ENCODE data around the gene LDLRAD4. TPM values are rescaled to one million over a fixed set of nuclear protein-coding genes. Genes with fewer than 3 reads are reported as not detected.

The LDLRAD4 gene
- total RNA-seq, 1 experiment from 2014 or later = 15.5 TPM

DNA sequence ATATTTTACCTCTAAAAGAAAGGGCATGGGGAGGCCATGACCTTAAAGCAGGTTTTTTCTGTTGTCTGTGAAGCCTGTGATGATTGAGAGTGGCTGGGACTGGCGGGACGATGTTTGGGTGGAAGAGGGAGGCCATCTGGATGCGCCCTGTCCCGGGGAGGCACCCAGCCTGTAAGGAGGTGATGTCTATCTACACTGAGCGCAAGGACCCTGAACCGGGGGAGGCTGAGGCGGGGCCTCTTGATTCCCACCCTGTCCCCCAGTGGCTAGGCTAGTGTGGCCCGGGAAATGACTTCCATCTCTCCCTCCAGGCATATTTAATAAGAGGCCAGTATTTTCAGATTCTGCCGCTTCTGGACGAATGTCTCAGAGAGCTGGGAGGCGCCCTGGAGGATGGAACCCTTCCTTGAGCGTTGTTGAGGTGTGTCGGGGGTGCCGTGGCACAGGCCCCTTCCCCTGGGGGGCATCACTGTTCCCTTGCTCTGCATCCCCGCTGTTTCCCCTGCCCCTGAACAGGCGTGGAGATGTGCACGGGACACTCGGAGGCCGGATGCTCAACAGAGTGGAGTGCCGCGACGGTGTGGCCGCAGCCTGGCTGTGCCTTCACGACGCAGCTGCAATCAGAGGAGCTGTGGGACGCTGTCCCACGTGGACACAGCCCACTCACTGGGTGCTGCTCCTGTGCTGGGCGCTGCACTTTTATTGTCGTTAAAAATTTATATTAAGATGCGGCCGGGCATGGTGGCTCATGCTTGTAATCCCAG lies 185.4 kb downstream of the LDLRAD4 start:
- no peak for DNase-seq (ENCODE audit: low read depth, low spot score)
- in situ Hi-C loops (cut with HindIII; ENCODE audit: low pct_unique_long_range_greater_than_20kb, low sequenced_read_pairs) = no loop called here

DNA sequence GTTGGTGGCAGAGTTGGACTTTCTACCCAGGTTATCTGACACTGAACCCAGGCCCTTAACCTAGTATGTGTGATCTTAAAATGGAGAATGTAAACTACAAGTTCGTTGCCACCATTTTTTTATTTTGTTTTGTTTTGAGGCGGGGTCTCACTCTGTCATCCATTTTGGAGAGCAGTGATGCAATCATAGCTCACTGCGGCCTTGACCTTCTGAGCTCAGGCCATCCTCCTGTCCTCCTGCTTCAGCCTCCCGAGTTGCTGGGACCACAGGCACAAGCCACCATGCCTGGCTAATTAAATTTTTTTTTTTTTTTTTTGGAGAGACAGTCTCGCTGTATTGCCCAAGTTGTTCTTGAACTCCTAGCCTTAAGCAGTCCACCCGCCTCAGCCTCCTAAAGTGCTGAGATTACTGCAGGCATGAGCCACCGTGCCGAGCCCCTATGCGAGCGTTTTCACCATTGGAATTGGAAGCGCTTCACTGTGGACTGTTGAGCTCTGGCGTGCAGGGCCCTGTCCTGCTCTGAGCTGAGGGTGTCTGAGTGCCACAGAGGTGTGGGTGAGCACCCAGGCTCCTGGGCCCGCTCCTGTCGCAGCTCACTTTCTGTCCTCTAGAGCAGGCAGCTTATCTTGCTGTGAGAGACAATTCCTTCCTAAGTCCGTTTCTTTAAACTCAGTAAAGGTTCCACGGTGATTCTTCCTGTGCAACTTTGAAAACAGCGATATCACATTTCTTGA lies 186.9 kb downstream of the LDLRAD4 start:
- no peak for DNase-seq (ENCODE audit: low read depth, low spot score)
- in situ Hi-C loops (cut with HindIII; ENCODE audit: low pct_unique_long_range_greater_than_20kb, low sequenced_read_pairs) = no loop called here

GRCh38 chr18:13406049-13406615 lies 187.6 kb downstream of the LDLRAD4 start:
- DNase-seq (ENCODE audit: low read depth, low spot score) = no peak
- in situ Hi-C loops (cut with HindIII; ENCODE audit: low pct_unique_long_range_greater_than_20kb, low sequenced_read_pairs) = no loop called here

DNA sequence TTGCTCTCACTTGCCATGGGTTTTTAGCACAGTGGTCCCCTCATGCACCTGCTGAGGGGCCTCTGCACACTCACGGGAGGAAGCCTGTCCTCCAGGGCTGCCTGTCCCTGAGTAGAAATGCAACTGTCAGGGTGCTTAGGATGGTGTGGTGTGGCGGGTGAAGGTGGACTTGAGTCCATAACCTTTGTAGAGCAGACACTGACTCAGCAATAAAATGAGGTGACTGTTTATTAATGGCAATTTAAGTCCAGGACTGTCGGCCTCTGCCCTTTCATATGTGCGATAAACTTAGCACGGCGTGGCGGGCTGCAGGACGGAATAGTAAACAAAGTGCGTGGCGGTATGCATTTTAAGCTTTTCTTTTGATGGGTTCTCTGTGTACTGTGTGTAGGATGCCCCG lies 188.2 kb downstream of the LDLRAD4 start:
- DNase-seq (ENCODE audit: low read depth, low spot score) = no peak
- in situ Hi-C loops (cut with HindIII; ENCODE audit: low pct_unique_long_range_greater_than_20kb, low sequenced_read_pairs) = no loop called here

GRCh38 chr18:13407484-13407883 lies 188.9 kb downstream of the LDLRAD4 start:
- DNase-seq (ENCODE audit: low read depth, low spot score) = no peak
- in situ Hi-C loops (cut with HindIII; ENCODE audit: low pct_unique_long_range_greater_than_20kb, low sequenced_read_pairs) = no loop called here

- no peak for DNase-seq (ENCODE audit: low read depth, low spot score)
- in situ Hi-C loops (cut with HindIII; ENCODE audit: low pct_unique_long_range_greater_than_20kb, low sequenced_read_pairs) = no loop called here
Observed at GRCh38 chr18:13409026-13409425, 190.5 kb downstream of the LDLRAD4 start.

- in situ Hi-C loops (cut with HindIII; ENCODE audit: low pct_unique_long_range_greater_than_20kb, low sequenced_read_pairs) = no loop called here
Observed at GRCh38 chr18:13409997-13410396, 191.4 kb downstream of the LDLRAD4 start.

GRCh38 chr18:13410471-13410870 lies 191.9 kb downstream of the LDLRAD4 start:
- in situ Hi-C loops (cut with HindIII; ENCODE audit: low pct_unique_long_range_greater_than_20kb, low sequenced_read_pairs) = no loop called here
- DNase-seq (ENCODE audit: low read depth, low spot score) = no peak

More at GRCh38 chr18:13409997-13410396, 191.4 kb downstream of the LDLRAD4 start:
- DNase-seq (ENCODE audit: low read depth, low spot score) = no peak

GRCh38 chr18:13412017-13412416 lies 193.5 kb downstream of the LDLRAD4 start:
- in situ Hi-C loops (cut with HindIII; ENCODE audit: low pct_unique_long_range_greater_than_20kb, low sequenced_read_pairs) = no loop called here
- no peak for DNase-seq (ENCODE audit: low read depth, low spot score)

DNA sequence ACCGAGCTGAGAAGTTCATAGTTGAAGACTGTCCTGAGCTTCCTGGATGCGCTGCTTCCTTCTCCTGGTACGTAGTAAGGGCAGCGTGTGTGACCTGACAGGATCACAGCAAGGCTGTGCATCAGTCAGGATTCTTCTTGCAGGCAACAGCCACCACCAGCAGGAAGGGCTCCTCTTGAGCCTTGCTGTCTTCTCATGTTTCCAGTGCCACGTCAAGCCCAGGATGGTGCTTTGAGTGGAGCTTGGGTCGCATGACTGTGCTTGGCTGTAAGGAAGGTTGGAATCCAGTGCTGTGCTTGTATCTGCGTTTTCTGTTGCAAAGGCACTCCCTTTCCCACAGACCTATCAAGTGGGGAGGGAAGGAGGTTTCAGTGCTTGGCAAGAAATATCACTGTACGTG lies 194.3 kb downstream of the LDLRAD4 start:
- in situ Hi-C loops (cut with HindIII; ENCODE audit: low pct_unique_long_range_greater_than_20kb, low sequenced_read_pairs) = no loop called here
- DNase-seq (ENCODE audit: low read depth, low spot score) = no peak

GRCh38 chr18:13414102-13414501 lies 195.5 kb downstream of the LDLRAD4 start:
- DNase-seq (ENCODE audit: low read depth, low spot score) = no peak
- in situ Hi-C loops (cut with HindIII; ENCODE audit: low pct_unique_long_range_greater_than_20kb, low sequenced_read_pairs) = no loop called here

DNA sequence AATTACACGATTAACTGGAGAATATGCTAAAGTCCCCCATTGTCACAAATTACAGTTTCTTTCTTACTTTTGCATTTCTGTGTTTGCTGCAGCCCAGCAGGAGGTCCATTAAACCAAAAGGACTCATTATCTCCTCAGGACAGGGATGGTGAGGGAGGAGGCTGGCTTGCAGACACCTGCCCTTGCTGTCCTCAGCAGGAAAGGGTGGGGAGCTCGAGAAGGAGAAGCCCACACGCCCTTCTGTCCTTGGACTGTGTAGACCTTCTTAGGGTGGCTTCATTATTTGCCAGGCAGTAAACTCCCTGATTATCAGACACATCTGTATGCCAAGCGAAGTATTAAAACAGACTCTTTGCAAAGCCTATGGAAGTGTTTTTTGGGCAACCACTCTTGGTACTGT lies 196.0 kb downstream of the LDLRAD4 start:
- DNase-seq (ENCODE audit: low read depth, low spot score) = no peak
- in situ Hi-C loops (cut with HindIII; ENCODE audit: low pct_unique_long_range_greater_than_20kb, low sequenced_read_pairs) = no loop called here

DNA sequence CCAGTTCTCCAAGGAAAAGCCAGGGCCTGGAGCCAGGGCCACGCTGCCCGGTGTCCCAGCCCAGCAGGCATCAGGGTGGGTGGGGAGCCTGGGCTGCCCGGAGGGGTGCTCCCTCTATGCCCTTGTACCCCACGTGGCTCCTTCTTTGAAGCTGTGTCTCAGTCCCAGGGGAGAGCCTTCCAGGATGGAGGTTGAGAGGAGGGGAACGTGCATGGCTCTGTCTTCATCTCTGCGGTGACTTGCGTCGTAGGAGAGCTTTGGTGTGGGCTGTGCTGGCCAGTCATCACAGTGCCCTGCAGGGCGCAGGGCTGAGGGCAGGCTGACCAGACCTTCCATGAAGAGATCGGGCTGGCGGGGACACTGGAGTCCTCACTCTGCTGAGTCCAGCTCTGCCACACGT lies 197.2 kb downstream of the LDLRAD4 start:
- in situ Hi-C loops (cut with HindIII; ENCODE audit: low pct_unique_long_range_greater_than_20kb, low sequenced_read_pairs) = no loop called here
- no peak for DNase-seq (ENCODE audit: low read depth, low spot score)

- no peak for DNase-seq (ENCODE audit: low read depth, low spot score)
- in situ Hi-C loops (cut with HindIII; ENCODE audit: low pct_unique_long_range_greater_than_20kb, low sequenced_read_pairs) = no loop called here
Observed at GRCh38 chr18:13416208-13416607, 197.6 kb downstream of the LDLRAD4 start.

DNA sequence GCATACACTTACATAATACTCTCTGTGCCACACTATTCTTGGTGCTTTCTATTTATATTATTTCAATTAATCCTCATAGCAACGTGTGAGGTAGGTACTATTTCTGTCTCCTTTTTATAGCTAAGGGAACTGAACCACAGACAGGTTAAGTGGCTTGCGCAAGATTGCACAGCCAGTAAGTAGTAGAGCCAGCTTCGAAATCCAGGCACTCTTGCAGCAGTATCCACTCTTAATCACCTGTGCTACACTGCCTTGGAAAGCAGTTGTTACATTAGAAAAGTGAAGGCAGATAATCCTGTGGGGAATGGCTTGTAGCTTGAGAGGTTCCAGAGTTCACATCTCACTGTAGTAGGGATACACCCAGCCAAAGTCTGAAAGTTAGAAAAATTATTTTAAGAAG lies 198.3 kb downstream of the LDLRAD4 start:
- in situ Hi-C loops (cut with HindIII; ENCODE audit: low pct_unique_long_range_greater_than_20kb, low sequenced_read_pairs) = no loop called here
- DNase-seq (ENCODE audit: low read depth, low spot score) = no peak

DNA sequence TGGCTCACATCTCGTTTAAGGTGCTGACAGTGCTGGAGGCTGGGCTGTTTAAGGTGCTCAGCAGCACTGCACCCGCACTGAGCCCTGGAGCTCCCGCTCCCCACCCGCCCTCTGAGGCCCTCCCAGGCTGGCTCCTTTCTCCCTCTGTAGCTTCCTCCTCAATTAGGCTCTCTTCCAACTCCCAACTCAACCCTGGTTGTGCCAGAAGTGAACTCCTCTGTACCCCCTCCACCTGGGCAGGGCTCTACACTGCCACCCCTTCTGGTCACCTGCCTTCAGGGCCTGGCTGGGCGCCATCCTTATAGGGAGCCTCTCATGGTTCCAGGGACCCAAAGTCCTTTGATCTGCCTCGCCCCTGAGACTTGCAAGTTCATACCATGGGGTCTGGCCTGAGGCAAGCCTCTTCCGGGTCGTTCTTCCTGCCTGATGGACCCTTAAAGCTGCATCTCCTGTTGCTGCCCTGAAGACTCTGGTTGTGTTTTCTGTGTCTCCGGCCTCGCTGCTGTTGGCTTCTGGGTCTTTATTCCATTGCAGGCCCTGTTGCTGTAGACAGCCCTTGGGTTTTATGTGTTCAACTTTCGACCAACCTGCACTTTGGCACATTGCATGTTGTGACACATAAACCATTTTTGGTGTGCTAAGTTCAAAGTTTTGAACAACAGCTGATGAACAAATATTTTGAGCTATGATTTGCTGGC lies 199.6 kb downstream of the LDLRAD4 start:
- in situ Hi-C loops (cut with HindIII; ENCODE audit: low pct_unique_long_range_greater_than_20kb, low sequenced_read_pairs) = no loop called here
- no peak for DNase-seq (ENCODE audit: low read depth, low spot score)

DNA sequence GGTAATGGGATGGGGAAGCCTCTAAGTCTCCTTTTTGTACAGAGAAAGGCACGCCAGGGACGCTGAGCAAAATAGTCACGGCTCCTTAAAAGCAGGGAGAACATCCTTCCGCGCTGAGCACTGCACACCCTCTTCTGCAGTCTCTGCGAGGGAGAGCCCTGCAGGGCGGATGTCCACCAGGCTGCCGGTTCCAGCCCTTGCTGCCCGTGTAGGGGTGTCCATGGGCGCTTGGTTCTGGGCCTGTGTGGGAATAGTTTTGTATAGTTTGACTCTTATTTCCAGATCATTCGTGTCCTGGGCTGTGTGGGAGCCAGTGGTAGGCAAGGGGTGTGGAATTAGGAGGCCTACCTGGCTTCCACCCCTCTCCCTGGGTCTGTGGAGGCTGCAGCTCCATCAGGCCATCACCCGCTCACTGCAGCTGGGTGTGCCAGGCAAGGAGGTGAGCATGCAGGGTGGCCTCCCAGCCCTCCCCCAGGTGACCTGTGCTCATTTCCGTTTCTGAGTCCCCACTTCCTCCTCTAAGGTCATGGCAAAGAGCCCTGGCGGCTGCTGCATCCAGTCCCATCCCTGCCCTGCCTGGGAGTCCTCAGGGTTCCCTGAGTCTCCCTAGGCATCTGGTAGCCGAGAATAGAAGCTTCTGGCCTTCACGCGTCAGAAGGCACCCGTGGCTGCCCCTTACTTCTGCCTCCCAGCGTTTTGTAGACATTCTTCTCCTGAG lies 202.6 kb downstream of the LDLRAD4 start:
- in situ Hi-C loops (cut with HindIII; ENCODE audit: low pct_unique_long_range_greater_than_20kb, low sequenced_read_pairs) = no loop called here
- DNase-seq (ENCODE audit: low read depth, low spot score) = no peak

All from SK-MEL-5 (cell line).